ENCODE results near the gene GDNF.

GRCh38 chr5:37815913-37816312 lies 23.9 kb downstream of the GDNF start:
- TF ChIP-seq POLR2AphosphoS5 (IDR thresholded peaks at IDR 0.05; ENCODE audit: low read depth) (no peak), CTCF (IDR thresholded peaks at IDR 0.05; ENCODE audit: insufficient read depth, low read length) (no peak), GABPA (IDR thresholded peaks at IDR 0.05; ENCODE audit: low read depth) (no peak), REST (IDR thresholded peaks at IDR 0.05; ENCODE audit: insufficient replicate concordance, low read depth) (no peak), SPI1 (IDR thresholded peaks at IDR 0.05; ENCODE audit: borderline replicate concordance, low read depth) (no peak)

All from HL-60 (cell line).